WI38 (cell line): ENCODE results near the gene LRRC7.

ENCODE experiments used
- H3K4me3 ChIP-seq: 2 replicates; pipeline ENCODE4 v1.5.1; 2011; ENCODE audit warnings: low read depth, mild to moderate bottlenecking, control low read depth, low read length
- TF ChIP-seq, protein P1 (sequence below): IDR thresholded peaks from 2 replicates; pipeline ENCODE4 v1.5.1; 2012; ENCODE audit warnings: low read depth, mild to moderate bottlenecking, control low read depth, low read length

Gene LRRC7

DNA sequence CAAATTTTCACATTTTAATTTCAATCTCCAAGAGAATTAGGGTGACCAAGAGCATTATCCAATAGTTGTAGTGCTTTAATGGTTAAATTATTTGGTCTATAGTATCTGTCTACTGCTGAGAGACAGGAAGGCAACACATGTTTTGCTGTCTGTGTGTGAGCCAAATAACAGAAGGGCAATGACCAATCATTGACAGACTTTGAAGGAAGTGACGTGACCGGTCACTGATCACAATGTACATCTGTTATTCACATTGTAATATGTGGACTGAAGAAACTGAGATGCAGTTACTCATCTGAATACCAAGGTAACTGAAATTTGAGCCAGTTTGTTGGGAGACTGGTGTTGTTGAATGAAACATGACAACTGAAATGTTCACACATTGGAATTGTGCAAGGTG lies 440.9 kb downstream of the LRRC7 start:
- no peak overlapping the region for H3K4me3 ChIP-seq
- TF ChIP-seq, protein P1, sequence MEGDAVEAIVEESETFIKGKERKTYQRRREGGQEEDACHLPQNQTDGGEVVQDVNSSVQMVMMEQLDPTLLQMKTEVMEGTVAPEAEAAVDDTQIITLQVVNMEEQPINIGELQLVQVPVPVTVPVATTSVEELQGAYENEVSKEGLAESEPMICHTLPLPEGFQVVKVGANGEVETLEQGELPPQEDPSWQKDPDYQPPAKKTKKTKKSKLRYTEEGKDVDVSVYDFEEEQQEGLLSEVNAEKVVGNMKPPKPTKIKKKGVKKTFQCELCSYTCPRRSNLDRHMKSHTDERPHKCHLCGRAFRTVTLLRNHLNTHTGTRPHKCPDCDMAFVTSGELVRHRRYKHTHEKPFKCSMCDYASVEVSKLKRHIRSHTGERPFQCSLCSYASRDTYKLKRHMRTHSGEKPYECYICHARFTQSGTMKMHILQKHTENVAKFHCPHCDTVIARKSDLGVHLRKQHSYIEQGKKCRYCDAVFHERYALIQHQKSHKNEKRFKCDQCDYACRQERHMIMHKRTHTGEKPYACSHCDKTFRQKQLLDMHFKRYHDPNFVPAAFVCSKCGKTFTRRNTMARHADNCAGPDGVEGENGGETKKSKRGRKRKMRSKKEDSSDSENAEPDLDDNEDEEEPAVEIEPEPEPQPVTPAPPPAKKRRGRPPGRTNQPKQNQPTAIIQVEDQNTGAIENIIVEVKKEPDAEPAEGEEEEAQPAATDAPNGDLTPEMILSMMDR = no peak

DNA sequence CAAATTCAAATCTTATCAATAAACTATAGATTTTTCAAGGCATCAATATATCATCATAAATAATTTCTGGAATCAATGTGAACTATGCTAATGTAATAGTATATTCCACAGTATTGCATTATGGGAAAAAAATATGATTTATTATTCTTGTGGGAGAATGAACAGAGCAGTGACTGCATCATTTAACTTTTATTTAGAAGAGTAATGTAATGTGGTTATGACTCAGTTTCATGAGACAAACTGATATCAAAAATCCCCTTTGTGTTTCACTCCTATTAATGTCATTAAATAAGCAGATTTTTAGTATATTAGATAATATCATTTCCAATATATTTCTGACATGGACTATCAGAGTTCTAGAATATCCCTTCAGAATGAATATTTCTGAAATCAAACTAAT lies 450.0 kb downstream of the LRRC7 start:
- H3K4me3 ChIP-seq = no peak overlapping the region
- TF ChIP-seq, protein P1 = no peak

DNA sequence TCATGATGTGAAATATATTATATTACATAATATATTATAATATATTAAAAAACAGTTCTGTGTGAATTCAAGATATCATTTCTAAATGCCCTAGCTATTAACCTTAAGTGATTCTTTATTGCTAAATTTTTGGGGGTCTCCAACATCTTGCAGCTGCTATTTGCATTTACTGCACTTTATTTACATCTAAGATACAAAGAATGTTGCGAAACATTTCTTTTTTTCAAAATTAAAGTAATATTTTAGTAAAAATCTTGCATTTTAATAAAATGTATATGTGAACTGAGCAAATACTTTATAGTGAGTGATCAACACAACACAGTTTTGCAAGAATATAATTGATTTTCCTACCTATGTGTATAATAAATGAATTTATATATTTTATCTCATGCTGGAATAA lies 456.6 kb downstream of the LRRC7 start:
- no peak overlapping the region for H3K4me3 ChIP-seq
- TF ChIP-seq, protein P1 = no peak

DNA sequence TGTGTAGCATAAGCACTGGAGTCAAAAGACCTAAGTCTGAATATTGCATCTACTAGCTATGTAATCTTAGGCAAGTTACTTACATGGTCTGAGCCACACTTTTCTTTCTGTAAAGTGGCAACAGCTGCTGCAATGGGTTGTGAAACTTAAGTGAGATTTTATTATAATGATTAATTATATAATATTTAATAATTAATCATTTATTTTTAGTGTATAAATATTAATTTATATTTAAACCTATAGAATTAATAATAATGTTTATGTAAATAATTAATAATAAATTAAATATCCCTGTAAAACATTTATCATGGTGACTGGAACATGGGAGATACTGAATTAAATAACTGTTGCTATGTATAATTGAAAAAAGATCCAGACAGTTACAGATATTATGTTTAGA lies 457.3 kb downstream of the LRRC7 start:
- H3K4me3 ChIP-seq = no peak overlapping the region

DNA sequence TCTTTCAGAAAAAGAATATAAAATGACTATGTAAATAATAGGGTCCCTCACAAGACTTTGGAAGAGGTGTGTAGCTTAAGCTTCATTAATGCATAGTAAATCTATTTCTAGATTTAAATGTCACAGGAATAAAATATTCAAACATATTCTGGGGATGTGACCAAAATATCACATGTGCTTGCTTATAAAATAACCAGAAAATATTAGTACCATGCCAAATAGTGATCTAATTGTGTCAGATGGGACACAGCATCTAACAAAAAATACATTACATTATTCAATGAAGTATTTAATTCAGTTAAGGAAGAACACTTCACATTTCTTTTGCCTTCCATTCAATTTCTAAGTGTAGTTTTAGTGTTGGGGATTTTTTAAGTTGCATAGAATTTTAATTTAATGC lies 458.1 kb downstream of the LRRC7 start:
- TF ChIP-seq, protein P1 = no peak
- no peak overlapping the region for H3K4me3 ChIP-seq

More for the DNA sequence above, 457.3 kb downstream of the LRRC7 start:
- TF ChIP-seq, protein P1 = no peak

DNA sequence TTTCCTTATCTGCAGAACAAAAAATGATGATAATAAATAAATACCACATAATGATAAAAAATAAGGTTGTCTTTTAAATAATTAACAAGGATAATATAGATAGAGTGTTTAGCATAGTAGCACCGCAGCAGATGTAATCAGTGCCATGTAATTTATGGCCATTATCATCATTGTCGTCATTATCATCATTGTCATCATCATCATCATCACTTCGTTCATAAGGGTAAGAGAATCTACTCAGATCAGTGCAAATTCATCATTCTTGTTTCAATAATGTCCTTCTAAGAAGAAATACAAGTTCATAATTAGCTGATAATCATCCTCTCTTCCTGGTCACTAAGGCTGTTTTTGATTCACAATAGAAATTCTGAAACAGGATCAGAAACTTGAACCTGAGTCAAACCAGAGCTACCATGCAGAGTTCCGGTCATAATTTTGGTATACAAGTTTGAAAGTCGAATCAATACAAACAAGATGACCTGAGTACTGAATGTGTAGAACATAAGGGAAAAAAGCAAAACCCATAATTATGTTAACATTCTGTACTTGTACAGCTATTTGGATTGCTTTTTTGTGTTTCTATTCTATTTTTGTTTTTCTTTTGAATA lies 465.6 kb downstream of the LRRC7 start:
- TF ChIP-seq, protein P1 = no peak
- no peak overlapping the region for H3K4me3 ChIP-seq

DNA sequence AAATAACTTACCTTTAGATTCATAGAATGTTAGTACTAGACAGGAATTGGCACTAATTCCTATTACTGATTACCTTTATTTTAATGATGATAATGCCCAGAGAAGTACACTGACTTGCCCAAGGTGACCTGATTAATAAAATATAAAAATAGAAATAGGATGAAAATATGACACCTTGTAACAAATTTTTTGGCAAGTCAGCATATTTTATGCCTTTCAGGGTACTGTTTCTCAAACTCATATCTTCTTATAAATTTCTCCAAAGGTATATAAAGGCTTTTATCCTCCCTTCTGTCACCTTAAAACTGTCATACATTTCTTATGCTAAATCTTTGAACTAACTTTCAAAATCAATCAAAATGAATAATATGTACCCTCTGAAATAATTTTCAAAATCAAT lies 466.2 kb downstream of the LRRC7 start:
- H3K4me3 ChIP-seq = no peak overlapping the region
- TF ChIP-seq, protein P1 = no peak
